KOPT-K1 (cell line): ENCODE data around the gene MAST4.

Source experiments
- H3K27ac ChIP-seq: fragments of 200-600 bp; sonication (generic); 2 replicates; pipeline ENCODE4 v1.5.1; 2016; ENCODE audit warnings: antibody characterized with exemption, mild to moderate bottlenecking, low read depth, low read length; ENCODE audit not compliant: poor library complexity, severe bottlenecking
- H3K36me3 ChIP-seq: fragments of 200-600 bp; sonication (generic); 2 replicates; pipeline ENCODE4 v1.5.1; 2017; ENCODE audit warnings: antibody characterized with exemption, mild to moderate bottlenecking, low read length, moderate library complexity; ENCODE audit not compliant: insufficient read depth
- H3K9me3 ChIP-seq: fragments of 200-600 bp; sonication (generic); 2 replicates; pipeline ENCODE4 v1.5.1; 2017; ENCODE audit warnings: antibody characterized with exemption, low read length, mild to moderate bottlenecking; ENCODE audit not compliant: insufficient read depth, poor library complexity, severe bottlenecking

Gene MAST4

DNA sequence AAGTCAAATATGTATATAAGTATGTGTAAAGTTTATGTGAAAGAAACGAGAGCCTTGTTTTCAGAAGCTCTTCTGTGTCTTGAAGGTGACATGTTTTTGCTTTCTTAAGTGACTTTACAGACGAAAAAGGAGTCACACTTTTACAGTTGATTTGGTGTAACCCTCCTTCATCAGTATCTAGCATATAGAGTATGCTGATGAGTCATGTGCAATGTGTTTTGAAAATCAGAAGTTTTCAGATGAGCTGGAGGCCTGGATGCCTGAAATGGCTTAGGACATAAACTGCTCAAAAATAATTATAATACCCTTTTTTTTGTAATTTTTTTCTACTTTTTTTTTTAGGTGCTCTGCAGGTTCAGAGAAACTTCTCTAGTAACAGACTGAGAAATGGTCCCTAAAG is 390.9 kb downstream of the MAST4 start:
- H3K36me3 ChIP-seq = no peaks in the 10 kb centered on the region
- no peak overlapping the region for H3K27ac ChIP-seq
- H3K9me3 ChIP-seq = no peaks in the 10 kb centered on the region

DNA sequence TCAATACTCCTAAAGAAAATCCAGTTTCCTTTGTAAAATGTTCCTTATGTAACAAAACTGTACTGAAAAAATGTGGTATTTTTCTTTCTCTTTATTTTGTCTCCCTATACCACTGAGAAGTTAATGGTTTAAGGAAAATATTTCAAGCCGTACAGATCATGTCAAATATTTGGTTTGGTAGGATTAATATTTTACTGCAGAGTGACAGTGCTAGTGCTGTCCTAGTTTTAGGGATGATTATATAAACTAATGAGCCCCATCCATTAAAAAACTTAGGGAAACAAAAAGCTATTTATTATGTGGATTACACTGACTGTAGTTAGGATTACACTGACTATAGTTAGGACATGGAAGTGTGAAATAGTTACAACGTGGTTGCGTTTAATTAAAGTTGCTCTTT is 391.3 kb downstream of the MAST4 start:
- Histone ChIP-seq H3K9me3 (no peaks in the 10 kb centered on the region), H3K36me3 (no peaks in the 10 kb centered on the region), H3K27ac (no peak overlapping the region)

DNA sequence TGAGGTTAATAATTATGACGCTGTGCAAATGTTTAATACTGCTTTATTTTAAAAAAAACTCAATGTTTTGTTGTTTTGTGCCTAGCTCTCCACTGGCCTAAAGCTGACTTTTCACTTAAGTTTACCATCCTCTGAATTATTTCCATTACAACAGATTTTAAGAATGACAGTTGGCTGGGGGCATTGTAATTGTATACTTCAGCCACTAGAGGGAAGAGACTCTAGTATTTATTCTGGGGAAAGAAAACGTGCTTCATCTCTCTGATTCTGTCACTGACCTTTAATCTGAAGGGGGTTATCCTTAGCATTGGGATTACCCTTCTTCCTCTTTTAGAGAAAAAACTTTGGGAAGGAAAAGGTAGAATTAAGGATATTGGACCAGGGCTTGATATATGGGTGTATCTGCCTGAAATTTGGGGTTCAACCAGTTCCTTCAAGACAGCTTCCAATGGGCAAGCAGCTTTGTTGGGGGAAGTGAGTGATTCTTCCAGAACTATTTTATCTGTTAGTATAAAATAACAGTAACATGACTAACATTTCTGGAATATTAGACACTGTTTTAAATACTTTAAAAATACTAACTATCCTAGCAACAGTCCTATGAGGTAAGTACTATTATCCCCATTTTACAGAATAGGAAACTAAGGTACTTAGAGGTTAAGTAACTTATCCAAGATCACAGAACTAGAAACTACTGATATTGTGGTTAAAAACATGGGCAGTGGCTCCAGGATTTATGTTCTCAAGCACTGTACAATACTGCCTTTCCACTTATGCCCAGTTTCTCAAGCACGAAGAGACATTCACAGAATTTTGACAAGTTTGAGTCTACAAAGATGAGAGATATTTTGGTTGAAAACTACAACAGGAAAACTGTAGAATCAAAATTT is 392.0 kb downstream of the MAST4 start:
- Histone ChIP-seq H3K36me3 (no peaks in the 10 kb centered on the region), H3K9me3 (no peaks in the 10 kb centered on the region), H3K27ac (no peak overlapping the region)

DNA sequence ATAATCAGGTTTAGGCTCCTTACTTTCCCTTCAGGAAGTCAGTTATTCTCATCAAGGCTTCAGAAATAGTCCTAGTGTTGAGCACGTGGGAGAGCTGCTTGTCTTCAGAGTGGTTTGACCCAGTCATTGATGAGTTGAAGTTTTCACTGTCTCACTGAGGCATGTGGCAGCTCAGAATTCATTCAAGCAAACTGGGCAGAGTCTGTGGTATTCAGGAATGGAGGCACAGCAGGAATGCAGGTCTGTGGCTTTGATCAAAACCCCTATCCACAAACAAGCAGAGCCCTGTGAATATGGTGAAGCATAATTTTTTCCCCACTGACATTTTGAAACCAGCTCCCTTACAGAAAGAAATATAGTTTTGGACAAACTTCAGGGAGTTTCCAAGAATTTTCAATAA is 393.1 kb downstream of the MAST4 start:
- Histone ChIP-seq H3K36me3 (no peaks in the 10 kb centered on the region), H3K27ac (no peak overlapping the region), H3K9me3 (no peaks in the 10 kb centered on the region)

DNA sequence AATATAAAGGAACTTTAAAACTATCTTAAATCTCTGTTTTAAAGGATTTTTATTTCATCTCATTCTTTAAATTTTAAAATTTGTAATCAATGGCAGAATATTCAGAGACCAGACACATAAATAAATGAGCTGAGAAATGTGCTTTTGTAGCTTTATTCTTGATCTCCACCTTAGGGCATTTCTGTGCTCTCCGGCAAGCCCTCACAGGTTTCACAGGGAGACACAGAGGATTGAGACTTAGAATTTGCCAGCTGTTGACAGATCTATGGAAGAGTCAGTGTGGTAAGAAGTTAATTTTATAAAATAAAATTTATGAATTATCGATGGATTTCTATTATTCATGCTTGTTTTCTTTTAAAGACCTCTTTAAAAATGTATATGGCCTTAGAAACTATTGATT is 393.6 kb downstream of the MAST4 start:
- no peak overlapping the region for H3K27ac ChIP-seq
- H3K36me3 ChIP-seq = no peaks in the 10 kb centered on the region
- no peaks in the 10 kb centered on the region for H3K9me3 ChIP-seq

DNA sequence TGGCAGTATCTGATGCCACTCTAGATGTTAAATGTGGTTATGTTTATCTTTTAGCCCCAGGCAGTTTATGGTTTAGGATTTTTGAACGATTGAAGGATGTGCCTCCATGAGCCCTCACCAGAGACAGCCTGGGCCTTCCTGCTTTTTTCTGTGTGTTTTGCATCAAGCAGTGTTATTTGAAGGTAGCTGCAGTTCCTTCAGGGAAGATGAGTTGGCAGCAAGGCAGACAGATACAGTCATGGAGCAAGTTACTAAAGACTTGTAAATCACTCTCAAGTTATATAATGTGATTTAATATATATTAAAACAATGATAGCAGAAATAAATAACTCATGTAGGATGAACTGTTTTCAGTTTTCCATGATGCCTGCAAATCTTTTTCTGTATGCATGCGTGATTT is 395.6 kb downstream of the MAST4 start:
- H3K36me3 ChIP-seq = no peaks in the 10 kb centered on the region

DNA sequence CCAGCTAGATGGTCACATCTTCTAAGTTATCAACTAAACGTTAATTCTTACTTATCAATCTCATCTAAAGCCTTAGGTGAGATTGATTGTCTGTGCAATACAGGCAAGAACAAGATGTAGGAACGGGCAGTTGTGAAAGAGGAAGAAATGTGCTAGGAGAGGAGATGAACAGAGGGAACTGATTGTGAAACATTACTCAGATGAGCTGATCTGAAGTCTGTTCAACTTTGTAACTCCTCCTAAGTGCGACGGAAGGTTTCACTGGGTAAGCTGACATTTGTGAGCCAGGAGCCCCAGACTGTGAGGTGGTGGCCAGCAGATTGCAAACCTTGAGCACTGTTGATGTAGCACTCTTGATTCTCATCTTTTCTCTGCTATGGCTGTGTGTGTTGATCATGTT is 396.4 kb downstream of the MAST4 start:
- H3K9me3 ChIP-seq = no peaks in the 10 kb centered on the region
- H3K27ac ChIP-seq = no peak overlapping the region
- H3K36me3 ChIP-seq = no peaks in the 10 kb centered on the region

More for the DNA sequence above, 395.6 kb downstream of the MAST4 start:
- H3K9me3 ChIP-seq = no peaks in the 10 kb centered on the region
- H3K27ac ChIP-seq = no peak overlapping the region

DNA sequence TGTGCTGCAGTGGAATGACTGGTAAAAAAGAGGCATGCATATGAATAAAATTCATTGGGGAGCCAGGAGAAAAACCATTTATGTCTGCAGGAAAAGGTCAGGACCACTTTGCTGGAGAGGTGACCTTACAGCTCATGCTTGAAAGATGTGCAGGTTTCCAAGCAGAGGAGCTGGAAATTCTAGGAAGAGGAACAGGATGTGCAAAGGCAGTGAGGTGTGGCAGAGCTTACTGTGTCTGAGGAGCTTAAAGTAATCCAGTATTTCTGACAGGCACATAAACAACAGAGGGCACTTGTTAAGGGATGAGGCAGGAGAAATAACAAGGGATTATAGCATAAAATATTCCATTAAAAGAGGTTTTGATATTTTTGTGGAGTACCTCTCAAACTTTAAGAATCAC is 397.3 kb downstream of the MAST4 start:
- no peaks in the 10 kb centered on the region for H3K36me3 ChIP-seq
- no peaks in the 10 kb centered on the region for H3K9me3 ChIP-seq
- H3K27ac ChIP-seq = no peak overlapping the region

DNA sequence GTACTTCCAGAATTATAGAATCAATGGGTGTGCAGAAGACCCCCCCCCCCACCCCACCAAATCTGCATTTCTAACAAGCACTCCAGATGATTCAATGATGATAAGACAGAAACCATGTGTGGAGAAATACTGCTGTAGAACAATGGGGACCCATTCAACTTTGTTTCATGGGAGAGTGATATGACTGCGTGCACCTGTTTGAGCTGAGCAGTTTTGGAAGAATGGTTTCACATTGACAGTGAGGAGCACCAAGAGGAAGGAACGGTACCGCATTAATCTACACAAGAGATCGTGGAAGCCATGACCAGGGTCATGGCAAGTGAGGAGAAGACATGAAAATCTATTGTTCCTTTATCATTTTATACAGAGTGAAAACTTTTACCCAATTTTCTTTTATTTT is 397.7 kb downstream of the MAST4 start:
- no peak overlapping the region for H3K27ac ChIP-seq
- no peaks in the 10 kb centered on the region for H3K36me3 ChIP-seq
- no peaks in the 10 kb centered on the region for H3K9me3 ChIP-seq

DNA sequence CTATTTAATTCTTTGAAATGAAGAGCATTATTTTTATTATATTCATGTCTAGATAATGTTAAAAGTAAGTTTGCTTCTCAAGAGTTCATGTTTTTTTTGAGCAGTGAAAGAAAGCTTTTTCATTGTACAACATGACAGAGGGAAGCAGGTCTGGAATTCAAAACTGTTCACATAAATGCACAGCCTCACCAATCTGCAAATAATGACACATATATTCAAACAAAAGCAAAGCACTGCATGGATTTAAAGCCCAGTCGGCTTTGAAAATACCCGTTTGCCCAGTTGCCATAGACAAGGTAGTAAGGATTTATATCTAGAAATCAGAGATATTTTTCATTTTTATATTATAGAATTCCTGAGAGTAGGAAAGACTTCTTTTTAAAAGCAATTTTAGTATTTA is 398.6 kb downstream of the MAST4 start:
- H3K27ac ChIP-seq = no peak overlapping the region
- H3K36me3 ChIP-seq = no peaks in the 10 kb centered on the region
- no peaks in the 10 kb centered on the region for H3K9me3 ChIP-seq

DNA sequence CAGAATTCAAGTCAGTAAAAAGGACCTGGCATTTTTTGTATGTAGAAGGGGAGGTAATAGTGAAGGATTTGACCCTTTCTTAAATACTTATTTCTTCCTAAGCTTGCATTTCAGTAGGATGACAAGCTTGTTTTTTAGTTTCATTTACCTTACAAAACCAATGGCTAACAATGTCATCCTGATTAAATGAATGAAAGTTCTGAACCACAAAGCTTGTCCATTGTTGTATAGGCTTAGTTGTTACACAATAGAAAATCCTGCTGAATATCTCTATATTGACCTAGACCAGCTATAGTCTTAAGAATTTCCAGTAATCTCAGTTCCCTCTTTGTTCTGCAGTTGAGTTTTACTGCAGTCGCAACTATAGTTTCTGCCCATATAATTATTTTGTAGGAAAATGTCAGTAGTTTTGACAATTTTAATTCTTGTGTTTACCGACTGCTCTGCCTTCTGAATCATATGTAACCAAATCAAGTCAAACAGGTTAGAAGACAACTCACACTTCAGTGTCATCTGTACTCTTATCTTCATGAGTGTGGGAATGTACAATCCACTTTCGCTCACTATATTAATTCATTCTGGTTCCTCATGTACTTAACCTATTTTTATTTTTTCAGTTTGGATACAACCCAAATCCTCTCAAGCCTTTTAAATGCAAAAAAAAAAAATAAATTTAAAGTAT is 404.7 kb downstream of the MAST4 start:
- H3K36me3 ChIP-seq = no peaks in the 10 kb centered on the region
- no peak overlapping the region for H3K27ac ChIP-seq
- H3K9me3 ChIP-seq = no peaks in the 10 kb centered on the region

DNA sequence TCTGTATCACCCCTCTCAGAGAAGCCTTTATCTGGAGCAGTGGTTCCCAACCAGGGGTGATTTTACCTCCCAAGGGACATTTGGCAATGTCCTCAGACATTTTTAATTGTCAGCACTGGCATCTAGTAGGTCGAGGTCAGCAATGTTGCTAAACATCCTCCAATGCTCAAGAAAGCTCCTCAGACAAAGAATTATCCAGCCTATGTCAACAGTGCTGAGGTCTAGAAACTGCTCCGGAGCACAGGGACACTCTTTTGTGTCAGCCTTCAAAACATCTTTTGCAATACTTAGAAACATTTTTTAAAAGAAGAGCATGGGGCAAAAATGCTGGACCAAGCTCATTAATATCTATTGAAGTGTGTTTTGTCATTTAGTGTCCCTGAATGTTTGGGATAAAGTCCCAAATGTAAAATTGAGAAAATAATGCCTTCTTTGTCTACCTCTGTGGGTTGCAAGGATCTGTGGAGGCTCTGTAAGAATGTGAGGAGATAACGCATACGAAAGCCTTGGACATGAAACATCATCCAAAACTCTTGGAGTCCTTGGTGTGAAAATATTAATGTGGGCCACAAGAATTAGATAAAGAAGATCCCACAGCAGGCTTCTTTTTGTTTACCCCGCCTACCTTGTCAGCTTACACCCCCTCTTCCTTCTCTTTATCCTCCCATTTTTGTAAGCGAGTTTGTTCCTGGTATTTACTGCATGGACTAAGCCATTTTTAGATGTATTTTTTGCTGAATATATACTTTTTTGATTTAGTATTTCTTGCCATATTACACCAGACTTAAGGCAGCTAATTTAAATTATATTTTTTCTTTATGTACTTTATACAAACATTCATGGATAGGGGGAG is 406.9 kb downstream of the MAST4 start:
- no peaks in the 10 kb centered on the region for H3K36me3 ChIP-seq
- H3K27ac ChIP-seq = peak overlapping the region; percentile 73
- no peaks in the 10 kb centered on the region for H3K9me3 ChIP-seq

DNA sequence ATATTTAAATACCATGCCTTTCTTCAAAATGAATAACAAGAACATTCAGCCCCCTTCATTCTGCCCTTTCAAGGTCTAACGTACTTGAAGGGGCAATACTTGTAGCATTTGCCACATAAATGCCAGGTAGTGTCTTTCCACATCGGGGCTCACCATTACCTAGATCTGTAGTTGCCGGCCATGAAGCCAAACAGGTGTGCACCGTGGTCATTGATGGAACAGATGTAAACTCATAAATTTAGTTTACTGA is 407.4 kb downstream of the MAST4 start:
- H3K27ac ChIP-seq = peak overlapping the region; percentile 73

DNA sequence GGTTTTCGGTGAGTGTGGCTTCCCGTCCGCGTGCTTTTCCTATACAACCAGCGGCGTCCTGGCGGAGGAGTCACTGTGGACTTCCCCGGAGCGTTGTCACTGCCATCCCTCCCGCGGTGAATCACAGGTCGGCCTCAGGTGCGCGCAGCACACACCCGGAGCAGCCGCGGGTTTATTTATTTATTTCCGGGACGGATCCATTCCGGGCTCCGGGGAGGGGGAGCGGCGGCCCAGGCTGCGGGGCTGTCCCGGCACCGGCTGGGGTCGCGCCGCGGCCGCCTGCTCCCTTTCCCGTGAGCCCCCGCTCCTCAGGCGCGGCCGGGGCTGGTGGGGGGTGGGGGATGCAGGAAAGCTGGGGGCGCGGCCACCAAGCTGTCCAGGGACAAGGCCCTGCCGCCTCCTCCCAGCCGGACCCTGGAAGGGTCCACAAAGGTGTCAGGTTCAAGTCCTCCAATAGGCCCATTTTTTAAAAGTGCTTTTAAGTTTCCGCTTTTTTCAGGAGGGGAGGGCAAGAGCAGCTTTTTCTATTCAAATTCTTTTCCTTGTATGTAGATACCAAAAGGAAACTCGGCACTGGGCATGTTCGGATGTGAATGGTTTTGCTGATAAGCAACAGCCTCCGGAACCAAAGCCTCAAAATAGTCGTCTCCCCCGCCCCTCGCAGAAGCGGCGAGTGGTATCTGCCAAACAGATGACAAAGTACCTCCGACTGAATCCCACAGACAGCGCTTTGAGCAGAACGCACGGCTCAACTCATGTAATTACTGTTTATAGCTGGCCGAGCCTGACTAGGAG is 407.9 kb downstream of the MAST4 start:
- H3K9me3 ChIP-seq = no peaks in the 10 kb centered on the region
- no peaks in the 10 kb centered on the region for H3K36me3 ChIP-seq
- H3K27ac ChIP-seq = peak overlapping the region; percentile 73

More for the DNA sequence above, 407.4 kb downstream of the MAST4 start:
- no peaks in the 10 kb centered on the region for H3K36me3 ChIP-seq
- no peaks in the 10 kb centered on the region for H3K9me3 ChIP-seq
